Activated CD4-positive, alpha-beta T cell treated with anti-CD3 and anti-CD28 coated beads for 24 hours (primary cell): ENCODE measurements around the gene CDIP1.

Source experiments
- DNase-seq, 2 donors: peaks; one replicate each; pipeline ENCODE4 v3.0.0-alpha.2; 2020; ENCODE audit warnings: low read depth in 2 of 2

CDIP1 gene

DNA sequence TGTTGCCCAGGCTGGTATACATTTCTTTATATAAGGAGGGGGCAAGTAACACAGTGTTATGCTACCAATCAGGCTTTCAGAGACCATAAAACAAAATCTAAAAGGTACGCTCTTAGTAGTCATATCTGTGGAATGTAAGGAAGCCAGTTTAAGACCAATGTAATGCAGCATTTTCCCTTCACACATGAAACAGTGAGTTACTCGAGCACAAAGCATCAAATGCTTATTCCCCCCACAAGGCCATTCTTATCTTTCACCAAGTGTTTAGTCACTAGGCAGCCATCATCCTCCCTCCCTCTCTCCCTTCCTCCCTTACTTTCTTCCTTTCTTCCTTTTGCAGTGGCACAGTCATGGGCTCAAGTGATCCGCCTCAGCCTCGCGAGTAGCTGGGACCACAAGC is 49.5 kb downstream of the CDIP1 start:
- DNase-seq: no peak

DNA sequence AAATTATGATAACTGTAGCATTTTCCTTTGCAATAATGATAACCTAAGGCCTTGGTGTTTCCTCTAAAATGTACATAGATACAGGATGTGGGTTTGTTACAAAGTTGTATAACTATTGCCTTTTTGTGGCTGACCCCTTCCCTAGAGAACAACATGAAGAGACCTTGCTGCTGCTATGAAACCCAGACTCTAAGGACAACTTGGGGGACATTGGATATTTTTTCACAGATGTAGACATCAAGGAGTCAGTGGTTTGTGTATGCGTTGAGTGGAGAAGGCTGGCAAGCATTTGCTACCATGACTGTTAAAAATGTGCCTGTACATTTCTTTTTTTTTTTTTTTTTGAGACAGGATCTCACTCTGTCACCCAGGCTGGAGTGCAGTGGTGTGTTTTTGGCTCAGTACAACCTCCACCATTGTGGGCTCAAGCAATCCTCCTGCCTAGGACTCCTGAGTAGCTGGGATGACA is 50.0 kb downstream of the CDIP1 start:
- DNase-seq: no peak

DNA sequence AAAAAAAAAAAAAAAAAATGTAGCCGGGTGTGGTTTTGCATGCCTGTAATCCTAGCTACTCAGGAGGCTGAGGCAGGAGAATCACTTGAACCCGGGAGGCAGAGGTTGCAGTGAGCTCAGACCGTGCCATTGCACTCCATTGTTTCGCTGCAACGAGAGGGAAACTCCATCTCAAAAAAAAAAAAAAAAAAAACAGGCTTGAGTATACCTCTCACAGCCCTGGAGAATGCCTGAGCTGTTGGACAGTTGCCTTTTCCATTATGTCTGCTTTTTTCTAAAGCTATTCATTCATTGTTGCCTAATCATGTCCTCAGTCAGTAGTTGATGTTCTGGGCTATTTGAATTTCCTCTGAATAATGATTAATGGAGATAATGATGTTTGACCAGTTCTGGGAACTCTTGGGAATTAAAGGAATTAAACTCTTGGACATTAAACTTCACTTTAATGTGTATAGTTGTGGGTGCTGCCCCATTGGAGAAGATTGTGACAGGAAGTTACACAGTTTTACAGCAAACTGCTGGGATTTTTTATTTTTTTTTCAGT is 50.5 kb downstream of the CDIP1 start:
- no peak for DNase-seq

DNA sequence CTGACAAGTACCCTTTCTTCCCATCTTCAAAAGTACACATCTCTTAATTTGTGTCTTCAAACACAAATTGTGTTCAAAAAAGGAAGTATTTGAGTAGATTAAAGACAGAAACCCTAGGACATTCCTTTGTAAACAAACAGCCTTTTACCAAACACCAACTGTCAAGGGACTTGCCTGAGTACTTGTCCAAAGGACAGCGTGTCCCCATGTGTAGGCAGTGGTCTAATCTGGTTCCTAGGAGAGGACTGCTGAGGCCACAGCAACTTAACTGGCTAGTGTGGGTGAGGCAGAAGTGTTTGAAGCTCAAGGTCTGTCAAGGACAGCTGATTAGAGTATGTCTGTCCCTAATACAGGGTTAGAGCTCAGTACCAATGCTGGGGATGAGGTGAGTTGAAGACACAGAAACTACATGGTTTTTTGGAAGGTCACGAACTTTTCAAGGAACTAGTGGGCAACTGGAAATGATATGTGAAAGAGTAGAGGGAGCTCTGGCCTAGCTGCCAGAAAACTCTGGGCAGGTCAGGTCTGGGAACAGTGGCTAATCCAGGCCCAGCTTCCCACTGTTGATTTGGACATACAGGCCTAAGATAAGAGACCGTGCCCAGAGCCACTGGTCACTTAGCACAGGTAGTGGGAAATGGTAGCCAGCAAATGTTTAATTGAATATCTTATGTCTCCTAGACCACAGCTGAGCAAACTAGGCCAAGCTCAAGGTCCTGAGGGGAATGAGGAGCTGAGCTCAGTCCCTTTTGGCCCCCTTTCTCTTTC is 52.3 kb downstream of the CDIP1 start:
- no peak for DNase-seq

DNA sequence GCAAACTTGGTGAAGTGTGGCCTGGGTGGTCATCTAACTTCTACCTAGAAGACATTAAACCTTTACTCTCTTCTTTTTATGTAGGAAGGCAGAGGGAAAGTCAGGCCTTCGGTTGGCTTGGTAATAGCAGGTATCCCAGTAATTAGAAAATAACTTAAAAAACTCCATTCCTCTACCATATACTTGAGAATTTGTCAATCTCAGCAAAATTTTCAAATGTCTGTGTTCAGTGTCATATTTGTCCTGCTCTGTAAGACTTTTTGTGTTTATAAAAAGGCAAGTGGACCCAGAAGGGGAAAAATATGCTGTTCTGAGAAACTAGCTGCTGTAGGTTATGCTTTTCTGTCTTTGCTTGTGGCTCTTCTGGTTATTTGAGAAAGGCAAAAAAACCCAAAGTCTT is 56.6 kb downstream of the CDIP1 start:
- DNase-seq: no peak

DNA sequence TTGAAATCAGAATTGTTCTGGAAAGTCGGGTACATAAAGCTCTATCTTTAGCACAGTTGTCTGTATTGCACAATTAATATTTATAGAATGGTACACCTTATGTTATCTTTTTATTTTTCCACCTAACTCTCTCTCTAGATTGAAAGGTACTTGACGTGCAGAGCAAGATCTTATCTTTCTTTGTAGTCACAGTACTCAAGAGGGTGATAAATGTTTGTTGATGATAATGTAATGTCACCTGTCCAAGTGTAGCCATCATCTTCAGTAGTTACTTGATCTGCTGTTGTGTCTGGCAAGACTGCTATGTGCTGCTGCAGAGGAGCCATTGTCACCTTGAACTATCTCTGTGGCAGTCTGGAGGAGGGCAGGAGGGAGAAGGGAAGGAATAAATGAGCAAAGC is 57.0 kb downstream of the CDIP1 start:
- DNase-seq: no peak

DNA sequence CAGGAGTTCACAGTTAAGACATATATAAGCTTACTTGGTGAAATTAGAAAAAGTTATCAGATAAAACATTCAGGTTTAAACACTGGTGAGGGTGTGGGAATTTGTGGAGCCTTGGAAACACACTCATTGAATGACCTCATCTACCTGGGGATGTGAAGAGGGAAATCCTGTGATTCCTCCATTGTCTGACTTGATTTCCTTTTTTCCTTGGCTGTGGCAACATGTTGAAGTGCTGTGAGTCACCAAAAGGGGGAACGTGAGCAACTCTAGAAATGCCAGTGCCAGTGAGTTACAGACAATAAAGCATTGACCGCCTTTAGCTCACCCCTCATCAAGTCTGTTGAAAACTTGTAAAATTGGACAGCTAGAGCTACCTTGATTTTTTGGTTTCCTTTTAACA is 60.6 kb downstream of the CDIP1 start:
- DNase-seq: no peak

DNA sequence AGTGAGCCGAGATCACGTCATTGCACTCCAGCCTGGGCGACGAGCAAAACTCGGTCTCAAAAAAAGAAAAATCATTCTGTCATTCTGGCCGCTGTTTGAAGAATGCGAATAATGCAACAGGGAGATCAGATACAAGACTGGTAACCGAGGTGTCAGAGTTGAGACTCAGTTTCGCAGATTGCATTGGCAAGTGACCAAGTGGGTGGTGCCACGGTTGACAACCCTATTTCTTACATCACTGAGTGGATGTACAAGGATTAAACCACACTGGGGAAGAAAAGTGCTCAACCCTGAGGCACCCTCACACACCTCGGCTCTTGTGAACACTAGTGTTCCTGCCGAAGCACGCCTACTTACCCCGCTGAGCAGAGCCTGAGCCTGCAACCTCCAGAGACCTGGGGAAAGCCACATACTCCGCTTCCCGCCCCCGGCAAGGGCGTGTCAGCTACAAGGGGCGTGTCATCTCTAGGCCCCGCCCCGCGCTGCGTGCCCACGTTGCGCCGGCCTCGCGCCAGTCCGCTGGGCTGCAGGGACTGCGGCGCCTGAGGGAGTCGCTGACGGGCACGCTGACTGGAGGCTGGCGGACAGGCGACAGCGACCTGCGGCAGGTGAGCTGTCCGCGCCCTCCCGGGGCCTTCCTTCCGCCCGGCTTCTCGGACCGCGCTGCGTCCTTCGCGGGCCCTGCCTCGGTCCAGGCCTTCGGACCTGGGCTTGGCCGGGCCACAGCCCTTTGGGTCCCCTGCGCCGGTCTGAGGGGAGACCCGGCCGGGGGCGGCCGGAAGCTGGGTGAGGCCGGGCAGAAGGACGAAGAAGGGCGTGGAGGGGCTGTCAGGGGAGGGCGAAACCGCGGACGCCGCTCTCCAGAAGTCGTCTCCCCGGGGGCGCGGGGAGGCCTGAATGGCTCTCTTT is 62.4 kb downstream of the CDIP1 start, which contains the start of gene HMOX2:
Gene HMOX2, plus strand, starts transcription at position 519 of the 909 bp plus-strand sequence. CDS start 29,127 bp downstream, outside the sequence.
- DNase-seq: peak; percentile 92 to 93

DNA sequence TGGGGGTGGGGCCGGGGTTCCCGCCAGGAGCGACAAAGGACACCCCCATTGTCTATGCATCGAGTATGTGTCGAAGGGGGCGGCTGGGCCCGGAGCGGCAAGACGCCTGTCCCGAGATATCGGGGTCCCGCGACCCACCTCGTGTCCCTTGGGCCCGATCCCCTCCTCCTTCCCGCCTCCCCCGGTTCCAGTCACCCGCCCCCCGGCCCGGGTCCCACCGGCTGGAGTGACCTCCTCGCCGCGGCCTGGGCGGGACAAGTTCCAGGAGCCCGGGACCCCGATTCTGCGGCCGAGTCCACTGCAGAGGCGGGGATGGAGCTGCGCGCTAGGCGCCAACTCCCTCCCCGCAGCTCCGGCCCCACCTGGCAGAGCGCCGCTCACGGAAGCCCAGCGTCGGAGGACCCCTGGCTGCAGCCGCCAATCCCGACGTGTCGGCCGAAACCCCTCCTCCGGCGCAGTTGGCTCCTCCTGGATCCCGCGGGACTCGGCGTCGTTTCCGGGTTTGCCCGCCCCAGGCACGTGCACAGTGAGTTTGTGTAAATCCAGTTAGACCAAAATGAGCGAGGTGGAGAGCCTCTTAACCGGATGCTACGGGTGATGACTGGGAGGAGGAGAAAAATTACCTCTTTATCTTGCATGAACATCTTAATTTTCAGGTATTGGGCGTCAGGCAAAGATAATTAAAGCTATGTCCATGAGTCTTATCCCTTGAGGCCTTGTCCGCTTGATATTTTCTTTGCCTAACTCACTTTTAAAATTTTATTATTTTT is 64.2 kb downstream of the CDIP1 start, which contains the start of gene NMRAL1:
Gene NMRAL1, minus strand, starts transcription at position 434 of the 770 bp plus-strand sequence. CDS start 493 bp downstream, outside the sequence.
- peak; percentile 74 to 88 for DNase-seq

DNA sequence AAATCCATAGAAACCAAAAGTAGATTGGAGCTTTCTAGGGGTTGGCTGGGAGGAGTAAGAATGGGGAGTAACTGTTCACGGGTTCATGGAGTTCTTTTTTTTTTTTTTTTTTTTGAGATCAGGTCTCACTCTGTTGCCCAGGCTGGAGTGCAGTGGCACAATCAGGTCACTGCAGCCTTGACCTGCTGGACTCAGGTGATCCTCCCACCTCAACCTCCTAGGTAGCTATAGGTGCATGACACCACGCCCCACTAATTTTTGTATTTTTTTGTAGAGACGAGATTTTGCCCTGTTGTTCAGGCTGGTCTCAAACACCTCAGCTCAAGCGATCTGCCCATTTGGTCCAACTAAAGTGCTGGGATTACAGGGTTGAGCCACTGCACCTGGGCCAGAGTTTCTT is 65.7 kb downstream of the CDIP1 start:
- no peak for DNase-seq

DNA sequence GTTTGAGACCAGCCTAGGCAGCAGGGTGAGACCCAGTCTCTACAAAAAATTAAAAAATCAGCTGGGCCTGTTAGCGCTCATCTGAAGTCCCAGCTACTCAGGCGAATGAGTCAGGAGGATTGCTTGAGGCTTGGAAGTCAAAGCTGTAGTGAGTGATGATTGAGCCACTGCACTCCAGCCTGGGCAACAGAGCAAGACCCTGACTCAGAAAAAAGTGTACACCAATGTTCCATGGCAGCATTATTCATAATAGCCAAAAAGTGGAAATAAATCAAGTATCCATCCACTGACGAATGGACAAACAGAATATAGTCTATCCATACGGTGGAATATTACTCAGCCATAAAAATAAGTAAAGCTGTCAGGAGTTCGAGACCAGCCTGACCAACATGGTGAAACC is 66.7 kb downstream of the CDIP1 start:
- DNase-seq: no peak

DNA sequence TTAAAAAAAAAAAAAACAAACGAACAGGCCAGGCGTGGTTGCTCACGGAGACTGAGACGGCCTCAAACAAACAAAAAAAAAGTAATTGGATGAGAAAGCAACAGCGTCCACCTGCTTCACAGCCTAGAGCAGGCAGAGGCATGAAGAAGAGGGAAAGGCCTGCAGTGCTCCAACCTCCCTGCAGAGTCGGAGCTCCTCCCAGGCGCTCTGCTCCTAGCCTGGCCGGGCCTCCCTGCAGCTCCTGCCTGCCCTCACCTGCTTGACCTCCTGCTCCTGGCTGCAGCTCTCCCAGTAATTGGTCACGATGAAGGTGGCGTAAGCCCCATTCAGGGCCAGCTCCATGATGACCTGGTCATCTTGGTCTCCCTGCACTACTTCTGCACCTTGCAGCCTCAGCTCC is 69.6 kb downstream of the CDIP1 start:
- DNase-seq: no peak

DNA sequence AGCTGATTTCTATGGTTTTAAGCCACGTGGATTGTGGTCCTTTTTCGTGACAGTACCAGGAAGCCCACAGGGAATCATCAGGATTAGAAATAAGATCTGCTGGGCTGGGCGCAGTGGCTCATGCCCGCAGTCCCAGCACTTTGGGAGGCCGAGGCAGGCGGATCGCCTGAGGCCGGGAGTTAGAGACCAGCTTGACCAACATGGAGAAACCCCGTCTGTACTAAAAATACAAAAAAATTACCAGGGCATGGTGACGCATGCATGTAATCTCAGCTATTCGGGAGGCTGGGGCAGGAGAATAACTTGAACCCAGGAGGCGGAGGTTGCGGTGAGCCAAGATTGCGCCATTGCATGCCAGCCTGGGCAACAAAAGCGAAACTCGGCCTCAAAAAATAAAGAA is 70.7 kb downstream of the CDIP1 start:
- no peak for DNase-seq

DNA sequence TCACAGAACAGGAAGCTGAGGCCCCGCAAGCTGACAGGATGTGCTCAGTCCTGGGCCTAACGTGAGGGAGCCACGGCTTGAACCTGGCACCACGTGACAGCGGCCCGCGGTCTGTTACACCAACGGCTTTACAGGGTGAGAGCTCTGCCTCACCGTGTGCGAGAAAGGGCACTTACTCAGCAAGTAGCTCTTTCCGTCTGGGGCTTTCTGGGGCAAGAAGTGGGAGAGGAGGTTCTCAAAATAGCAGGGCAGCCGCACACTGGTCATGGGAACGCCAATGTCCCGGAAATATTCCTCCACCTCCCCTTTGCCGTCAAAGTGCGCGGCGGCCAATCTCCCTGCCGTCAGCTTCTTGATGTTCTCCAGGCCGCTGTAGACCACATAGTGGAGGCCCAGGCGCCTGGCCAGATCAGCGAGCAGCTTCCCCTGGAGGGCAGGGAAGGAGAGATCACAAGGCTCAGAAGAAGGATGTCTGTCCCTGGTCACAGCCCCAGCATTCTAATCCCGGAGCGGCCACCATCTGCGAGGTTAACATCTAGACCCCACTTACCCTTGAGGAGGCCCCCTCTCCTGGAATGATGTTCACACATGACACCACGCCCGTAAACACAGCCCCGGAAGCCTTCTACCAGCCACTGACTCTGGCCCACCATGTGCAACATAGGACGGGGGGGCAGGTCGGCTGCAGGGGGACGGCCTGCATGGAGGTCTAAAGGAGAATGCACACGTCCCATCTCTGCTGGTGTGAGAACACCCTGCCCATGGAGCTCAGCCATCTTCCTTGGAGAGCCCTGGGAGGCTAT is 72.4 kb downstream of the CDIP1 start:
- DNase-seq: peak in 1 of 2 donors; percentile 24

DNA sequence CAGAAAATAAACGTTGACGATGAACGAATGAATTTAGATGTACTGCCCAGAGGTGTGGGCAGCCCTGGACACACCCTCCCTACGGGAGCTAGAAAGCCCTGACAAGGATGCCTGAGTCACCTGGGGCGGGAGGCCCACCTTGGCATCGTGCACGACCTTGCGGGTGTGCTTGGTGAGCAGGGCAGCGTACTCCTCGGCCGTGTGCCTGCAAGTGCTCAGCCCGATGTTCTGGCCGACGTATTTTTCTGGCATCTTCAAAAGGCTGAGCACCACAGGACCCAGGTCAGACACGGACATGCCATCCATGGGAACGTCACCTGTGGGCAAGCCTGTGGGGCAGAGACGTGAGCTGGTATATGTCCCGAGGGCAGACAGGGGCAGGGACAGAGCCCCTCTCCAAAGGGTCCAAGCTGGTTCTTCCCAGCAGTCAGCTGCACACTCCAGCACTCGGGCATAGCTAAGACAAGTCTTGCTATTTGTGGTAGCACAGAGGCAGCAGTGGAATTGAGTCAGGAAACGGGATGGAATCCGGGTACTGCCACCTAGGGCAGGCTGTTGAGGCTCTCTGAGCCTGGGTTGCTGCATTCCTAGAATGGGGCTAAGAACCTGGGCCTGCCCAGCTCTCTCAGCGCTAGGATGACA is 74.9 kb downstream of the CDIP1 start:
- DNase-seq: no peak

DNA sequence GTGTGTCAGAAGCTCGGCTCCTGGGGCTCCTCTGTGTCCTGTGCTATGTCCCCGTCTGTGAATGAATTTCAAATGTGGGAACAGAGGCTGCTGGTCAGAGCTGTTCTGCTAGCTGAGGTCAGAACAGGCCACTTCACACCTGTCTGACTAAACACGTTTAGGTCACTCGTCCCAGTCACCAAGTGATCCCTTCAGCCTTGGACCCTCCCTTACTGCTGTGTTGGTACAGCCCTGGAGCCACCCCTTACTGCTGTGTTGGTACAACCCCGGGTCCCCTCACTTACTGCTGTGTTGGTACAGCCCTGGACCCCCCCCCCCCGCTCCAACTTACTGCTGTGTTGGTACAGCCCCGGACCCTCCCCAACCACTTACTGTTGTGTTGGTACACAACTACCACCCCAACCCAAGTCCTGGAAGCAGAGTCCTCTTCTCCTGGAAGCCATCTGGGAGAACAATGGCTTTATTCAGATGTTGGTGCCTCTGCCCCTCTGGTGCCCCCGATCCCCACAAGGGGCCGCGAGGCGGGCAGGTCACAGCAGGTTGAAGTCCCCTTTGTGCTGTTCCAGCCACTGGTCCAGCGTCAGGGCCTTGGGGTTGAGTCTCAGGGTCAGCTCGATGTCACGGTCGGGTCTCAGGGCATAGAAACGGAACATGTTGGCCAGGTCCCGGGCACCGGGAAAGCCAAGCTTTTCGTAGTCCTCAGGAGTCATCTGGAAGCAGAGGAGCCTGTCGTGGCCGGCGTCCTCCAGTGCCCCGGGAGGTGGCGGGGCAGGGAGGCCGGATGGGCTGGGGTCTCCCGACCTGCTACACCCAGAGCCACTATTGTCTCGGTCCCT is 77.1 kb downstream of the CDIP1 start:
- no peak for DNase-seq

DNA sequence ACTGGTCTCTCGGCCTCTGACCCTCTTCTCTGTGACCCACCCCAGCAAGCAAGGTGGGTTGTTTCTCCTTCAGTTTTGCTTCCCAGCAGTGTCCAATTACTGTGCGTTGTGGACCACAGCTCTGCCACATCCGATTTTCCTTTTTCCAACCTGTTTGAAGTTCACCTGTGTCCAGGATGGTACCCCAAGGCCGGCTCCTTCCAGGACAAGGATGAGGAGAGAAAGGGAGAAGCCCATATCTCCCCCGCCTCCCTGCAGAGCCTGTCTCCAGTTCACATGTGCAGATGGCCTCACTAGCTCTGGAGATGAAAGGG is 77.7 kb downstream of the CDIP1 start:
- DNase-seq: no peak
